Neural progenitor cell (in vitro differentiated cells): ENCODE results near the gene CHST8. TPM values are rescaled to one million over a fixed set of nuclear protein-coding genes. Genes with fewer than 3 reads are reported as not detected.

ENCODE experiments used
- DNase-seq: peaks from one replicate; pipeline ENCODE4 v3.0.0-alpha.2; 2016; ENCODE audit warnings: low spot score
- H2AFZ ChIP-seq: fragments of 200-600 bp; sonication (generic); replicated peaks from 2 replicates; pipeline ENCODE4 v1.6.1; 2016; ENCODE audit warnings: antibody characterized with exemption
- H3F3A ChIP-seq: fragments of 200-600 bp; sonication (generic); 2 replicates; pipeline ENCODE4 v1.6.1; 2016; ENCODE audit warnings: antibody characterized with exemption, low read depth
- H3K27ac ChIP-seq: fragments of 200-600 bp; sonication (generic); 2 replicates; pipeline ENCODE4 v1.5.1; 2016; ENCODE audit warnings: mild to moderate bottlenecking
- H3K27me3 ChIP-seq: fragments of 200-600 bp; sonication (generic); 2 replicates; pipeline ENCODE4 v1.6.1; 2016; ENCODE audit warnings: mild to moderate bottlenecking, moderate library complexity
- H3K36me3 ChIP-seq: fragments of 200-600 bp; sonication (generic); 2 replicates; pipeline ENCODE4 v1.5.1; 2016
- H3K4me1 ChIP-seq: fragments of 200-600 bp; sonication (generic); 2 replicates; pipeline ENCODE4 v1.6.1; 2016; ENCODE audit warnings: mixed run types
- H3K4me2 ChIP-seq: fragments of 200-600 bp; sonication (generic); 2 replicates; pipeline ENCODE4 v1.6.1; 2016
- H3K4me3 ChIP-seq: fragments of 200-600 bp; sonication (generic); 2 replicates; pipeline ENCODE4 v1.5.1; 2016
- H3K79me2 ChIP-seq: fragments of 200-600 bp; sonication (generic); 2 replicates; pipeline ENCODE4 v1.6.1; 2016; ENCODE audit warnings: low read depth
- H3K9ac ChIP-seq: fragments of 200-600 bp; sonication (generic); 2 replicates; pipeline ENCODE4 v1.6.1; 2016
- H3K9me3 ChIP-seq: fragments of 200-600 bp; sonication (generic); 2 replicates; pipeline ENCODE4 v1.5.1; 2016; ENCODE audit warnings: low read depth
- H4K20me1 ChIP-seq: fragments of 200-600 bp; sonication (generic); 2 replicates; pipeline ENCODE4 v1.6.1; 2016; ENCODE audit warnings: low read depth
- H3K27ac Mint-ChIP-seq: 3 replicates; pipeline ENCODE4 v1.8.0; 2021; ENCODE audit warnings: mixed read lengths
- H3K27me3 Mint-ChIP-seq: 2 replicates; pipeline ENCODE4 v1.8.0; 2022; ENCODE audit warnings: low read depth, mild to moderate bottlenecking, inconsistent platforms, moderate library complexity, mixed read lengths; ENCODE audit not compliant: insufficient read depth
- H3K36me3 Mint-ChIP-seq: 3 replicates; pipeline ENCODE4 v1.8.0; 2021; ENCODE audit warnings: mixed read lengths
- H3K4me1 Mint-ChIP-seq: 3 replicates; pipeline ENCODE4 v1.8.0; 2021; ENCODE audit warnings: mixed read lengths
- H3K4me3 Mint-ChIP-seq: 3 replicates; pipeline ENCODE4 v1.8.0; 2021; ENCODE audit warnings: mild to moderate bottlenecking, moderate library complexity, mixed read lengths
- H3K9me3 Mint-ChIP-seq: 3 replicates; pipeline ENCODE4 v1.8.0; 2020; ENCODE audit warnings: mixed read lengths
- CTCF ChIP-seq: fragments of 200-600 bp; sonication (generic); IDR thresholded peaks from 2 replicates; pipeline ENCODE4 v1.5.1; 2017; ENCODE audit warnings: antibody characterized with exemption, mild to moderate bottlenecking
- EZH2 ChIP-seq: fragments of 200-600 bp; sonication (generic); IDR thresholded peaks from 2 replicates; pipeline ENCODE4 v1.6.1; 2017; ENCODE audit warnings: antibody characterized with exemption, mild to moderate bottlenecking, moderate library complexity
- EZH2phosphoT487 ChIP-seq: fragments of 200-600 bp; sonication (generic); IDR thresholded peaks from 2 replicates; pipeline ENCODE4 v1.6.1; 2017; ENCODE audit warnings: antibody characterized with exemption
- total RNA-seq: library from RNA; depleted of rRNA; stranded (reverse); fragments of >200 nt; gene quantifications from 2 replicates; pipeline ENCODE4 v1.2.3, GENCODE V29; 2015; ENCODE audit warnings: low replicate concordance

Gene CHST8
- total RNA-seq, 1 donor from 2014 or later: 0.92 TPM

DNA sequence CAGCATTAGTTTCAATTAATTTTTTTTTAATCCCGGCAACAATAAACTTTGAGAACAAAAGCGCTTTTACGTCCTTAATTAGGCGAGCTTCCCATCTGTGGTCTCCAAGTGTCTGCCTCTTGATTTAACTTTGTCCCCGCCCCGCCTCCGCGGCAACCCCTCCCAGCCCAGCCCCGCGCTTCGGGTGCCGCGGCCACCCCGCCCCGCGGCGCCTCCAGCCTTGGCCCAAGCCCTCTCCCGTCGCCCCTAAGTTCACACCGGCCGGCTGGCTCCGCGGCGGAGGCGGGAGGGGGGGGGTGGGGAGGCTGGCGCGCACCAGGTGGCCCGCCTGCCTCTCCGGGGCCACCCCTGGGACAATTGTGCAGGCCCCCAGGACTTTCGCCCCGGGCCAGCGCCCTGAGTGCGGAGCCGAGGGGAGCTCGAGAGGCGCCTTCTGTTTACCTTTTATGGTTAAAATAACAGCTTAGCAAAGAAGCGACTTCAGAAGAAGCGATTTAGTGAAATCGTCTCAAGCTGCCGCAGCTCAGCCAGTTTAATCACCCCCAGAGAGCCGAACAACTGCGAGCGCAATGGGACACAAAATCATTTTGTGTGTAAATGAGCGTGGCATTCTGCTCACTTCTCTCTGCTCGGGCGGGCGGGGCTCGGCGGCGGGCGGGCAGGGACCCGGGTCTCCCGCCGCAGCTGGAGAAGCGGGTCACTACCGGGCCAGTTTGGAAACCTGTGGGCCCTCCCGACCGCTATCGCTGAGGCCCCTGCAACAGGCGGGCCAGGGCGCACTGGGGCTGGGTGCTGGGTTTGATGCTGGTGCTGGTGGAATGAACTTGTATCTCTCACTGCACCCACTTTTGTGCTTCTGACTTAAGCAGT is 176.3 kb downstream of the CHST8 start:
- Histone ChIP-seq H2AFZ (peak overlapping the region; percentile 34), H3K27me3 (no peaks in the 10 kb centered on the region), H3K27ac (peak overlapping the region; percentile 68), H3K9ac (no peak overlapping the region), H3K4me3 (peak overlapping the region; percentile 93), H4K20me1 (peaks cover 40% of the 10 kb centered on the region), H3K79me2 (peaks cover 43% of the 10 kb centered on the region), H3K4me1 (peaks cover 20% of the 10 kb centered on the region), H3K4me2 (peak overlapping the region; percentile 90), H3K9me3 (no peaks in the 10 kb centered on the region), H3F3A (peaks cover 55% of the 10 kb centered on the region), H3K36me3 (no peaks in the 10 kb centered on the region)
- H3K4me3 Mint-ChIP-seq: peak overlapping the region; percentile 95
- peaks cover 12% of the 10 kb centered on the region for H3K36me3 Mint-ChIP-seq
- peak overlapping the region; percentile 93 for H3K27ac Mint-ChIP-seq
- peaks cover 6% of the 10 kb centered on the region for H3K27me3 Mint-ChIP-seq
- peak; percentile 88 for DNase-seq
- peaks cover 32% of the 10 kb centered on the region for H3K4me1 Mint-ChIP-seq
- no peaks in the 10 kb centered on the region for H3K9me3 Mint-ChIP-seq
- no peak for TF ChIP-seq CTCF
- no peak for TF ChIP-seq EZH2
- TF ChIP-seq EZH2phosphoT487: no peak

DNA sequence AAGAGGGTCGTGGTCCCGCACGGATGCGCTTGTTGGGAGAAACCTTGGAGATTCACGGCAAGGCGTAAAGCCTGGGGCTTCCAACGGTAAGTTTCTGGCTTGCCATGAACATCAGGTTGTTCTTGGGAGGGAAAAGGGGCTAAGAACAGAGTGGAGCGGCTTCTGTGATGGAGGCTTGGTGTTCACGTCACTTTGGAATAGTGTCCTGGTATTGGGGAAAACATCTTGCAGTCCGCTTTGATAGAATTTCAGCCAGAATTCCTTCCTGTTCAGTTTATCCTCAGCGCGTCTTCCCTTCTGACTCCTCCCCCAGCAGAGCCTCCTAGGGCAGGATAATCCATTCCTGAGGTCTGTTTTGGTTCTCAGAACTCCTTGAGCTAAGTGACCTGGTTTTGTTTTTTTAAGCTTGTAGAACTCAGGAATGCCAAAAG is 176.9 kb downstream of the CHST8 start:
- peaks cover 20% of the 10 kb centered on the region for H3K4me1 ChIP-seq
- Mint-ChIP-seq H3K36me3 (peaks cover 12% of the 10 kb centered on the region), H3K27ac (peak overlapping the region; percentile 93), H3K27me3 (peaks cover 6% of the 10 kb centered on the region), H3K4me3 (peak overlapping the region; percentile 91), H3K4me1 (peaks cover 27% of the 10 kb centered on the region), H3K9me3 (no peaks in the 10 kb centered on the region)
- peak; percentile 74 for DNase-seq
- peak overlapping the region; percentile 34 for H2AFZ ChIP-seq
- H3K4me3 ChIP-seq: peak overlapping the region; percentile 93
- H4K20me1 ChIP-seq: peaks cover 42% of the 10 kb centered on the region
- no peak for TF ChIP-seq CTCF
- TF ChIP-seq EZH2: no peak
- TF ChIP-seq EZH2phosphoT487: no peak
- H3K9me3 ChIP-seq: no peaks in the 10 kb centered on the region
- no peaks in the 10 kb centered on the region for H3K27me3 ChIP-seq
- no peak overlapping the region for H3K9ac ChIP-seq
- peaks cover 43% of the 10 kb centered on the region for H3K79me2 ChIP-seq
- peaks cover 53% of the 10 kb centered on the region for H3F3A ChIP-seq
- peak overlapping the region; percentile 90 for H3K4me2 ChIP-seq
- peak overlapping the region; percentile 68 for H3K27ac ChIP-seq
- no peaks in the 10 kb centered on the region for H3K36me3 ChIP-seq

GRCh38 chr19:33799476-33799875 is 177.7 kb downstream of the CHST8 start:
- no peaks in the 10 kb centered on the region for H3K36me3 ChIP-seq
- peaks cover 50% of the 10 kb centered on the region for H4K20me1 ChIP-seq
- no peaks in the 10 kb centered on the region for H3K9me3 ChIP-seq
- no peak overlapping the region for H3K27ac ChIP-seq
- H3K4me3 ChIP-seq: peak overlapping the region; percentile 93
- no peak for DNase-seq
- Mint-ChIP-seq H3K27ac (no peak overlapping the region), H3K9me3 (no peaks in the 10 kb centered on the region), H3K36me3 (peaks cover 14% of the 10 kb centered on the region), H3K4me3 (peak overlapping the region; percentile 91), H3K4me1 (peaks cover 21% of the 10 kb centered on the region), H3K27me3 (peaks cover 6% of the 10 kb centered on the region)
- no peak overlapping the region for H3K9ac ChIP-seq
- no peak overlapping the region for H2AFZ ChIP-seq
- no peaks in the 10 kb centered on the region for H3K27me3 ChIP-seq
- TF ChIP-seq EZH2phosphoT487 (no peak), EZH2 (no peak), CTCF (no peak)
- peaks cover 50% of the 10 kb centered on the region for H3K79me2 ChIP-seq
- H3K4me1 ChIP-seq: peaks cover 14% of the 10 kb centered on the region
- H3K4me2 ChIP-seq: peak overlapping the region; percentile 90
- H3F3A ChIP-seq: peaks cover 46% of the 10 kb centered on the region
